Upper lobe of left lung (tissue), 6 donors: Measurements from ENCODE around the gene MARCHF4. TPM values are rescaled to one million over a fixed set of nuclear protein-coding genes. Genes with fewer than 3 reads are reported as not detected.

Source experiments
- ATAC-seq, 2 donors: fragments of 200-7000 bp; cut with Tn5 transposase; one replicate each; pipeline ENCODE4 v1.9.1; 2022; ENCODE audit warnings: mild to moderate bottlenecking in 2 of 2, moderate library complexity in 2 of 2; ENCODE audit not compliant: low FRiP score in 2 of 2
- DNase-seq, 2 donors: peaks; one replicate each; pipeline ENCODE4 v3.0.0-alpha.2; 2019 to 2020
- H3K27ac ChIP-seq, 4 donors: fragments of 200-600 bp; sonication (generic); one replicate each; pipeline ENCODE4 v1.5.1; 2016 to 2019
- H3K27me3 ChIP-seq, 4 donors: fragments of 200-600 bp; sonication (generic); one replicate each; pipeline ENCODE4 v1.5.1; 2017 to 2019
- H3K36me3 ChIP-seq, 4 donors: fragments of 200-600 bp; sonication (generic); one replicate each; pipeline ENCODE4 v1.5.1; 2016 to 2019
- H3K4me1 ChIP-seq, 4 donors: fragments of 200-600 bp; sonication (generic); one replicate each; pipeline ENCODE4 v1.5.1; 2018 to 2019
- H3K4me3 ChIP-seq, 4 donors: fragments of 200-600 bp; sonication (generic); one replicate each; pipeline ENCODE4 v1.5.1; 2017 to 2019; ENCODE audit warnings: mild to moderate bottlenecking in 2 of 4, moderate library complexity in 1 of 4
- H3K9me3 ChIP-seq, 4 donors: fragments of 200-600 bp; sonication (generic); one replicate each; pipeline ENCODE4 v1.5.1; 2018 to 2019
- CTCF ChIP-seq, 6 experiments: fragments of 450-650 bp in 4 of 6; fragments of 200-600 bp in 2 of 6; sonication (generic) in 2 of 6; IDR thresholded peaks; one replicate each; pipeline ENCODE4 v1.5.1; 2016 to 2019; ENCODE audit warnings: antibody characterized with exemption in 6 of 6
- EP300 ChIP-seq, 4 donors: sonication (generic); formaldehyde crosslinking; IDR thresholded peaks; one replicate each; pipeline ENCODE4 v1.5.1; 2017; ENCODE audit warnings: antibody characterized with exemption in 4 of 4, control low read depth in 2 of 4
- POLR2A ChIP-seq, 4 donors: fragments of 450-650 bp; IDR thresholded peaks; one replicate each; pipeline ENCODE4 v1.5.1; 2016 to 2017; ENCODE audit warnings: antibody characterized with exemption in 4 of 4, mild to moderate bottlenecking in 2 of 4
- POLR2AphosphoS5 ChIP-seq, 2 donors: sonication (generic); formaldehyde crosslinking; IDR thresholded peaks; one replicate each; pipeline ENCODE4 v1.5.1; 2017; ENCODE audit warnings: antibody characterized with exemption in 2 of 2
- WGBS, 2 donors: methylation state at CpG; one replicate each; pipeline ENCODE4 v1.1.5; 2017 to 2018; 5-methylcytosine and 5-hydroxymethylcytosine counted together
- small RNA-seq, 4 donors: library from RNA; depleted of rRNA; stranded (forward); fragments of <200 nt; gene quantifications; one replicate each; pipeline ENCODE3, GENCODE V24; 2016
- total RNA-seq, 6 donors: library from RNA; depleted of rRNA in 4 of 6; stranded (reverse); fragments of >200 nt in 4 of 6; gene quantifications; one replicate each; pipeline versions ENCODE4 v1.1.0 to v1.2.1, GENCODE V29; 2016 to 2021
- donor health status: DM: no; HTN: no; CAD: no; lungs with moderate emphysema.
- donor health status: DM: no; HTN: yes; CAD: no; lungs with severe emphysema.

The MARCHF4 gene
- total RNA-seq, 6 donors from 2014 or later: 0.06 to 0.10 TPM; not detected in 4

DNA sequence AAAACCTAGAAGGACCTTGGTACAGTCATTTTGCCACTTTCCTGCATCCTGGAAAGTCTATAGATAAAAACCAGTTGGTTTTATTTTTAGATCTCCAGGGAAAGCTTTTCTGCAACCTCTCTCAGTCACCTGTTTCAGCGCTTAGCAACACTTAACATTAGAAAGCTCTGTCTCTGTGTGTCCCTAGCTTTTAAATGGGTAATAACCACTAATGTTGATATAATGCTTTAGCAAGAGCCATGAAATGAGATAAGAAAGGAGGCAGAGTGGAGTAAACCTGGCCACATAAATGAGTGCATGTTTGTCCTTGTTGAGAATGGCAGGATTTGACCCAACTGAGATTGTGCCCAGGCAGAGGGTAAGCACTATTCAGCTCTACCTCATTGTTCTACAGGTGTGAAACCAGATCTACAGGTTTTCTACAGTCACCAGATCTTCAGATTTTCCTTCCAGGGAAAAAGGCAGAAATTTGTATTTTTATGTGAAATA, 44.8 kb downstream of the MARCHF4 start:
- DNase-seq: no peak
- no peak for TF ChIP-seq EP300 (IDR thresholded peaks at IDR 0.05)
- no peak for TF ChIP-seq POLR2A (IDR thresholded peaks at IDR 0.05)
- no peak for TF ChIP-seq POLR2AphosphoS5 (IDR thresholded peaks at IDR 0.05)
- no peak for TF ChIP-seq CTCF (IDR thresholded peaks at IDR 0.05)
- no peaks in the 10 kb centered on the region for H3K4me1 ChIP-seq

More for the DNA sequence above, 44.8 kb downstream of the MARCHF4 start:
- WGBS, 2 donors: 70 to 74% methylated on average over 1 of the region's 1 CpG
- H3K4me3 ChIP-seq: no peak overlapping the region
- H3K27ac ChIP-seq: no peak overlapping the region
- H3K36me3 ChIP-seq: no peaks in the 10 kb centered on the region
- no peak for ATAC-seq
- H3K27me3 ChIP-seq: no peaks in the 10 kb centered on the region
- H3K9me3 ChIP-seq: no peaks in the 10 kb centered on the region

Small RNAs within 50 kb of the gene (small RNA-seq; reads per million reads assigned to genes)
- 0 reads per million in 4 donors for gene RF00019

Other genes starting within 250 kb of the MARCHF4 start
- gene SMARCAL1, start 40.0 kb upstream of the MARCHF4 start, total RNA-seq: 10 to 100 TPM; 10.5 to 29.3 (median 18.3) TPM
- gene RPL37A, start 126.4 kb upstream of the MARCHF4 start, total RNA-seq: 1,000 to 10,000 TPM in 4 of 6 donors, 100 to 1,000 TPM in 2; 694 to 2,232 (median 1,163) TPM